Keratinocyte (primary cell): ENCODE measurements around the gene PRKN. TPM values are rescaled to one million over a fixed set of nuclear protein-coding genes. Genes with fewer than 3 reads are reported as not detected.

Experiments
- DNase-seq: peaks from one replicate; pipeline ENCODE4 v3.0.0-alpha.2; 2011; ENCODE audit warnings: low read depth, missing footprints, low spot score
- FAIRE-seq: peaks from 2 replicates; lab custom pipeline; 2011; peaks lifted over from hg19 to GRCh38; lab: Jason Lieb, UNC
- H2AFZ ChIP-seq: 2 replicates; pipeline ENCODE4 v1.6.0; 2012; ENCODE audit warnings: low read length, control low read depth, inconsistent platforms; ENCODE audit not compliant: control insufficient read depth
- H3K27ac ChIP-seq: 2 replicates; pipeline ENCODE4 v1.5.1; 2011; ENCODE audit warnings: low read length; ENCODE audit not compliant: control insufficient read depth, insufficient read depth
- H3K27me3 ChIP-seq: 3 replicates; pipeline ENCODE4 v1.6.0; 2011; ENCODE audit warnings: low read length; ENCODE audit not compliant: control insufficient read depth, insufficient read depth; ENCODE audit errors: extremely low read depth
- H3K36me3 ChIP-seq, 2 experiments: 2 replicates in 1 of 2; 3 replicates in 1 of 2; pipeline ENCODE4 v1.5.1; 2011; ENCODE audit warnings: low read length in 2 of 2, mild to moderate bottlenecking in 1 of 2; ENCODE audit not compliant: control insufficient read depth in 2 of 2, insufficient read depth in 2 of 2; ENCODE audit errors: extremely low read depth in 1 of 2
- H3K4me1 ChIP-seq: 3 replicates; pipeline ENCODE4 v1.5.1; 2011; ENCODE audit warnings: low read length; ENCODE audit not compliant: control insufficient read depth, insufficient read depth; ENCODE audit errors: extremely low read depth
- H3K4me2 ChIP-seq: 3 replicates; pipeline ENCODE4 v1.6.0; 2011; ENCODE audit warnings: low read depth, low read length; ENCODE audit not compliant: control insufficient read depth, insufficient read depth; ENCODE audit errors: extremely low read depth
- H3K4me3 ChIP-seq, 3 experiments: fragments of 200-600 bp in 1 of 3; sonication (generic) in 1 of 3; 2 replicates in 2 of 3; 3 replicates in 1 of 3; pipeline ENCODE4 v1.5.1; 2011 to 2016; ENCODE audit warnings: low read length in 3 of 3, mild to moderate bottlenecking in 3 of 3, control low read depth in 2 of 3, inconsistent platforms in 1 of 3, low read depth in 1 of 3, mixed read lengths in 1 of 3, mixed run types in 1 of 3, moderate library complexity in 1 of 3; ENCODE audit not compliant: control insufficient read depth in 2 of 3, insufficient read depth in 2 of 3; ENCODE audit errors: extremely low read depth in 1 of 3
- H3K79me2 ChIP-seq: 2 replicates; pipeline ENCODE4 v1.6.0; 2012; ENCODE audit warnings: low read length; ENCODE audit not compliant: control insufficient read depth, insufficient read depth
- H3K9ac ChIP-seq: 3 replicates; pipeline ENCODE4 v1.6.0; 2011; ENCODE audit warnings: low read length; ENCODE audit not compliant: control insufficient read depth, insufficient read depth; ENCODE audit errors: extremely low read depth
- H3K9me1 ChIP-seq: 3 replicates; pipeline ENCODE4 v1.6.0; 2011; ENCODE audit warnings: low read length; ENCODE audit not compliant: control insufficient read depth, insufficient read depth; ENCODE audit errors: extremely low read depth
- H3K9me3 ChIP-seq: 2 replicates; pipeline ENCODE4 v1.5.1; 2012; ENCODE audit warnings: low read depth, low read length; ENCODE audit not compliant: control insufficient read depth
- H4K20me1 ChIP-seq: 3 replicates; pipeline ENCODE4 v1.6.0; 2011; ENCODE audit warnings: low read length; ENCODE audit not compliant: control insufficient read depth, insufficient read depth; ENCODE audit errors: extremely low read depth
- CTCF ChIP-seq, 3 experiments: IDR thresholded peaks in 1 of 3; conservative IDR thresholded peaks in 1 of 3; optimal IDR thresholded peaks in 1 of 3; 2 replicates in 2 of 3; 3 replicates in 1 of 3; pipeline versions ENCODE3 to v1.5.1; 2011; ENCODE audit warnings: low read length in 3 of 3, mild to moderate bottlenecking in 3 of 3, moderate library complexity in 2 of 3, control low read depth in 1 of 3, inconsistent platforms in 1 of 3; ENCODE audit not compliant: insufficient read depth in 2 of 3; ENCODE audit errors: extremely low read depth in 1 of 3
- EZH2 ChIP-seq: IDR thresholded peaks from one replicate; pipeline ENCODE4 v1.6.1; 2012; ENCODE audit warnings: inconsistent platforms, mild to moderate bottlenecking, low read length, moderate library complexity
- dilution Hi-C: fragments of 300-500 bp; cut with MboI; formaldehyde crosslinking; loops from one replicate; pipeline ENCODE4 v1.7.0; 2020; ENCODE audit warnings: low sequenced_read_pairs; ENCODE audit not compliant: extremely low pct_ligation_motif_present
- polyA plus RNA-seq, 5 experiments: library from polyadenylated mRNA; depleted of rRNA in 3 of 5; stranded (reverse) in 3 of 5; stranded (forward) in 1 of 5; unstranded in 1 of 5; fragments of >200 nt; gene quantifications; 1 replicate in 1 of 5; 2 replicates in 3 of 5; 3 replicates in 1 of 5; pipeline versions ENCODE4 v1.2.1 to v1.2.3, GENCODE V29; 2011 to 2012; ENCODE audit warnings: missing spikeins in 2 of 5, low read depth in 1 of 5, low replicate concordance in 1 of 5

Gene PRKN
- polyA plus RNA-seq, 1 donor (not counting 4 experiments of a cell fraction or from before 2014, with no cell fraction given): 0.67 TPM

- DNase-seq (no peak), FAIRE-seq (no peak)
- Histone ChIP-seq H3K27ac (no peak overlapping the region), H3K27me3 (no peaks in the 10 kb centered on the region), H3K4me1 (peaks cover 13% of the 10 kb centered on the region), H3K36me3 (no peaks in the 10 kb centered on the region), H3K9me1 (no peaks in the 10 kb centered on the region), H3K9me3 (no peaks in the 10 kb centered on the region), H2AFZ (no peak overlapping the region), H3K9ac (no peak overlapping the region), H3K4me2 (no peak overlapping the region), H3K79me2 (no peaks in the 10 kb centered on the region), H3K4me3 (no peak overlapping the region), H4K20me1 (no peaks in the 10 kb centered on the region)
- dilution Hi-C loops: no loop called here
- TF ChIP-seq CTCF (optimal IDR thresholded peaks at IDR 0.05 in 1 of 3, IDR thresholded peaks at IDR 0.05 in 1 of 3, conservative IDR thresholded peaks at IDR 0.05 in 1 of 3; ENCODE audit: extremely low read depth in 1 of 3, insufficient read depth in 2 of 3, low read length in 3 of 3) (no peak), EZH2 (no peak)
These were observed 1331.0 kb downstream of the PRKN start for GRCh38 chr6:161396539-161396938.

- Histone ChIP-seq H3K36me3 (no peaks in the 10 kb centered on the region), H3K9ac (no peak overlapping the region), H3K4me3 (no peak overlapping the region), H3K79me2 (no peaks in the 10 kb centered on the region), H3K9me3 (no peaks in the 10 kb centered on the region), H3K27ac (no peak overlapping the region), H2AFZ (no peak overlapping the region), H3K4me2 (no peak overlapping the region), H3K4me1 (peaks cover 13% of the 10 kb centered on the region), H3K9me1 (no peaks in the 10 kb centered on the region), H3K27me3 (no peaks in the 10 kb centered on the region), H4K20me1 (no peaks in the 10 kb centered on the region)
- no peak for DNase-seq
- TF ChIP-seq EZH2 (no peak), CTCF (optimal IDR thresholded peaks at IDR 0.05 in 1 of 3, IDR thresholded peaks at IDR 0.05 in 1 of 3, conservative IDR thresholded peaks at IDR 0.05 in 1 of 3; ENCODE audit: extremely low read depth in 1 of 3, insufficient read depth in 2 of 3, low read length in 3 of 3) (no peak)
- FAIRE-seq: no peak
- dilution Hi-C loops: no loop called here
These were observed 1331.8 kb downstream of the PRKN start for GRCh38 chr6:161395716-161396231.
